KMS-11 (cell line): ENCODE results near the gene ZNF212.
"Not testable (repeated sequence)": the region's sequence is repeated elsewhere in the genome, so short reads cannot be mapped to it uniquely, and the experiment has no call there.

Experiments
- H2AFZ ChIP-seq: fragments of 200-600 bp; sonication (generic); 2 replicates; pipeline ENCODE4 v1.6.1; 2016; ENCODE audit warnings: antibody characterized with exemption, mixed run types, low read depth
- H3K27ac ChIP-seq: fragments of 200-600 bp; sonication (generic); 2 replicates; pipeline ENCODE4 v1.6.1; 2016; ENCODE audit warnings: mild to moderate bottlenecking, mixed run types
- H3K27me3 ChIP-seq: fragments of 200-600 bp; sonication (generic); 2 replicates; pipeline ENCODE4 v1.6.1; 2017; ENCODE audit warnings: mild to moderate bottlenecking, low read depth, mixed run types, moderate library complexity; ENCODE audit not compliant: insufficient read depth
- H3K36me3 ChIP-seq: fragments of 200-600 bp; sonication (generic); 2 replicates; pipeline ENCODE4 v1.6.1; 2017; ENCODE audit warnings: mild to moderate bottlenecking, mixed run types; ENCODE audit not compliant: insufficient read depth
- H3K4me1 ChIP-seq: fragments of 200-600 bp; sonication (generic); 2 replicates; pipeline ENCODE4 v1.6.1; 2016; ENCODE audit warnings: mild to moderate bottlenecking, low read depth, mixed run types; ENCODE audit not compliant: poor library complexity, severe bottlenecking
- H3K4me2 ChIP-seq: fragments of 200-600 bp; sonication (generic); 2 replicates; pipeline ENCODE4 v1.7.0; 2016; ENCODE audit warnings: mild to moderate bottlenecking, mixed run types
- H3K4me3 ChIP-seq: fragments of 200-600 bp; sonication (generic); IDR thresholded peaks from 2 replicates; pipeline ENCODE4 v1.6.1; 2017; ENCODE audit warnings: low read depth, low read length, mixed read lengths; ENCODE audit not compliant: insufficient read depth
- H3K79me2 ChIP-seq: fragments of 200-600 bp; sonication (generic); 2 replicates; pipeline ENCODE4 v1.6.1; 2016; ENCODE audit warnings: low read depth, mixed run types; ENCODE audit not compliant: insufficient read depth
- H3K9ac ChIP-seq: fragments of 200-600 bp; sonication (generic); 2 replicates; pipeline ENCODE4 v1.6.1; 2016; ENCODE audit warnings: mild to moderate bottlenecking, mixed run types
- H4K20me1 ChIP-seq: fragments of 200-600 bp; sonication (generic); 2 replicates; pipeline ENCODE4 v1.6.1; 2016; ENCODE audit warnings: mild to moderate bottlenecking, mixed run types; ENCODE audit not compliant: insufficient read depth
- TF ChIP-seq, protein P1 (sequence below): fragments of 200-600 bp; sonication (generic); conservative IDR thresholded peaks from 2 replicates; pipeline ENCODE4 v1.6.1; 2017; ENCODE audit warnings: low read depth, mild to moderate bottlenecking, antibody characterized with exemption, low read length, moderate library complexity, mixed read lengths

ZNF212 gene

DNA sequence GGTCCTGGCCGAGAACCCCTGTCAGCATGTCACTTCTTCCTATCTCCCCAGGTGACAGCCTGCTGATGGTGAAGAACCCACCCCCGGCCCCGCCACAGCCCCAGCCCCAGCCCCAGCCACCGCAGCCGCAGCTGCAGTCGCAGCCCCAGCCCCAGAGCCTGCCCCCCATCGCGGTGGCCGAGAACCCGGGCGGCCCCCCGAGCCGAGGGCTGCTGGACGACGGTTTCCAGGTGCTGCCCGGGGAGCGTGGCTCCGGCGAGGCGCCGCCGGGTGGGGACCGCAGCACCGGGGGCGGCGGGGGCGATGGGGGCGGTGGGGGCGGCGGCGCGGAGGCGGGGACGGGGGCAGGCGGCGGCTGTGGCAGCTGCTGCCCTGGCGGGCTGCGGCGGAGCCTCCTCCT lies 15.7 kb upstream of the ZNF212 start:
- H2AFZ ChIP-seq = no peak overlapping the region
- no peak overlapping the region for H3K9ac ChIP-seq
- no peak overlapping the region for H3K4me3 ChIP-seq

DNA sequence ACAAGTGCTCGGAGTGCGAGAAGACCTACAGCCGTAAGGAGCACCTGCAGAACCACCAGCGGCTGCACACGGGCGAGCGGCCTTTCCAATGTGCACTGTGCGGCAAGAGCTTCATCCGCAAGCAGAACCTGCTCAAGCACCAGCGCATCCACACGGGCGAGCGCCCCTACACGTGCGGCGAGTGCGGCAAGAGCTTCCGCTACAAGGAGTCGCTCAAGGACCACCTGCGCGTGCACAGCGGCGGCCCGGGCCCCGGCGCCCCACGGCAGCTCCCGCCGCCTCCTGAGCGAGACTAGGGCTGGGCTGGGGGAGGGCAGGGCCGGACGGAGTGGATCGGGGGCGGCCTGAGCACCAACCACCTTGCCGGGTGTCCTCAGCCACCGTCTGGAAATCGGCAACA lies 15.1 kb upstream of the ZNF212 start:
- TF ChIP-seq, protein P1, sequence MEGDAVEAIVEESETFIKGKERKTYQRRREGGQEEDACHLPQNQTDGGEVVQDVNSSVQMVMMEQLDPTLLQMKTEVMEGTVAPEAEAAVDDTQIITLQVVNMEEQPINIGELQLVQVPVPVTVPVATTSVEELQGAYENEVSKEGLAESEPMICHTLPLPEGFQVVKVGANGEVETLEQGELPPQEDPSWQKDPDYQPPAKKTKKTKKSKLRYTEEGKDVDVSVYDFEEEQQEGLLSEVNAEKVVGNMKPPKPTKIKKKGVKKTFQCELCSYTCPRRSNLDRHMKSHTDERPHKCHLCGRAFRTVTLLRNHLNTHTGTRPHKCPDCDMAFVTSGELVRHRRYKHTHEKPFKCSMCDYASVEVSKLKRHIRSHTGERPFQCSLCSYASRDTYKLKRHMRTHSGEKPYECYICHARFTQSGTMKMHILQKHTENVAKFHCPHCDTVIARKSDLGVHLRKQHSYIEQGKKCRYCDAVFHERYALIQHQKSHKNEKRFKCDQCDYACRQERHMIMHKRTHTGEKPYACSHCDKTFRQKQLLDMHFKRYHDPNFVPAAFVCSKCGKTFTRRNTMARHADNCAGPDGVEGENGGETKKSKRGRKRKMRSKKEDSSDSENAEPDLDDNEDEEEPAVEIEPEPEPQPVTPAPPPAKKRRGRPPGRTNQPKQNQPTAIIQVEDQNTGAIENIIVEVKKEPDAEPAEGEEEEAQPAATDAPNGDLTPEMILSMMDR = no peak
- Histone ChIP-seq H3K27ac (no peak overlapping the region), H2AFZ (no peak overlapping the region), H3K4me3 (no peak overlapping the region), H3K27me3 (no peaks in the 10 kb centered on the region), H3K36me3 (0 out of 2 replicates have a peak, but pooled peaks cover 5% of the 10 kb centered on the region), H3K4me1 (no peaks in the 10 kb centered on the region), H3K79me2 (no peaks in the 10 kb centered on the region), H4K20me1 (no peaks in the 10 kb centered on the region), H3K9ac (no peak overlapping the region), H3K4me2 (no peak overlapping the region)

More for the DNA sequence above, 15.7 kb upstream of the ZNF212 start:
- H3K4me2 ChIP-seq = no peak overlapping the region
- no peaks in the 10 kb centered on the region for H3K4me1 ChIP-seq
- H3K79me2 ChIP-seq = no peaks in the 10 kb centered on the region
- TF ChIP-seq, protein P1 = no peak
- H3K36me3 ChIP-seq = 0 out of 2 replicates have a peak, but pooled peaks cover 5% of the 10 kb centered on the region
- H3K27ac ChIP-seq = no peak overlapping the region
- no peaks in the 10 kb centered on the region for H4K20me1 ChIP-seq
- no peaks in the 10 kb centered on the region for H3K27me3 ChIP-seq

DNA sequence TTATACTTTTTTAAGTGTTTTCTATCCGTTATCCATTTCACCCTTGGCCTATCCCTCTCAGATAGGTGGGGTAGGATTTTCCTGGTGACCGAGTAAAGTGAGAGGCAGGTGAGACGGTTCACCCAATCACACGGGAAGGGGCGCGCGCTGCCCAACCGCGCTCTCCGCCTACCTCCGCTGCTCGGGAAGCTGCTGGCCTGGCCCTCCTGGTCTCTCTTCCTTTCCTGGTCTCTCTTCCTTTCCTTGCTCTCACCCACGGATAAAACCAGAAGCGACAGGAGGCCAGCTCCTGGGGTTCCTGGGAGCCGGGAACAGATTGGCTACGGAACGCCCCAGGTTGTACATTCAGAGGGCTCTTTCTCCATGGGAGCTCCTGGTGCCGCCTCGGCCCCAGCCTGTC lies 14.3 kb upstream of the ZNF212 start:
- H3K27me3 ChIP-seq = no peaks in the 10 kb centered on the region
- H3K36me3 ChIP-seq = 0 out of 2 replicates have a peak, but pooled peaks cover 5% of the 10 kb centered on the region
- no peaks in the 10 kb centered on the region for H3K4me1 ChIP-seq
- no peak overlapping the region for H3K27ac ChIP-seq
- H2AFZ ChIP-seq = no peak overlapping the region
- no peaks in the 10 kb centered on the region for H4K20me1 ChIP-seq
- TF ChIP-seq, protein P1 = no peak
- no peaks in the 10 kb centered on the region for H3K79me2 ChIP-seq
- no peak overlapping the region for H3K4me2 ChIP-seq
- no peak overlapping the region for H3K4me3 ChIP-seq
- H3K9ac ChIP-seq = no peak overlapping the region

DNA sequence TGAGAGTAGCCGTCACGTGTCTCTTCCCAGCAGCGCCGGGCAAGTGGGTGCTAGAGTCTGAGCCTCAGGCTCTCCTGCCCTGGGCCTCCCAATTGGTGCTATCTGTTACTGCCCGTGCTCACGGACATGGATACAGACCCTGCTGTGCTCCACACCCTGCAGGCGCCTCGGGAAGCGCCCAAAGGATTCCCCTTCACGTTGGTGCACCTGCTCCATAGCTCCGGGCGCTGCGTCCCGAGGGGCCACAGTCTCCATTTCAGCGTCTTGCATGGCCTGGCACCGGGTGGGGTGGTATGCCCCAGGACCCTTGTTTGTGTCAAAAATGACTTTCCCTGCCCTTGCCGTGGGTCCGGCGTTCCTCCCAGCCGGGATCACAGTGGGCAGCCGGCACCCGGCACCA lies 13.8 kb upstream of the ZNF212 start:
- Histone ChIP-seq H3K4me1 (no peaks in the 10 kb centered on the region), H3K4me3 (no peak overlapping the region), H3K27me3 (no peaks in the 10 kb centered on the region), H3K79me2 (no peaks in the 10 kb centered on the region), H2AFZ (no peak overlapping the region), H4K20me1 (no peaks in the 10 kb centered on the region), H3K36me3 (0 out of 2 replicates have a peak, but pooled peaks cover 5% of the 10 kb centered on the region), H3K9ac (no peak overlapping the region), H3K4me2 (no peak overlapping the region), H3K27ac (no peak overlapping the region)
- TF ChIP-seq, protein P1 = no peak

DNA sequence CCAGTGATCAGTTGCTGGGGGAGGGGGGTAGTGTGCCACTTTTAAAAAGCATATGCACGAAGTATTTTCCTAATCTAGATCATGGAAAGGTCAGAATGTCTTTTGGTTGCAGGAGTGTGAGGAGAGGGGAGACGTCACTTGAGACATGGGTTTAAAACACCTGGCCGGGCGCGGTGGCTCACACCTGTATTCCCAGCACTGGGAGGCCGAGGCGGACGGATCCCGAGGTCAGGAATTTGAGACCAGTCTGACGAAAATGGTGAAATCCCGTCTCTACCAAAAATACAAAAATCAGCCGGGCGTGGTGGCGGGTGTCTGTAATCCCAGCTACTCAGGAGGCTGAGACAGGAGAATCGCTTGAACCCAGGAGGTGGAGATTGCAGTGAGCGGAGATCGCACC lies 13.1 kb upstream of the ZNF212 start:
- not testable (repeated sequence) for H2AFZ ChIP-seq, H3K4me2 ChIP-seq, H3K36me3 ChIP-seq, H3K79me2 ChIP-seq, H3K27ac ChIP-seq, H3K27me3 ChIP-seq, H3K4me3 ChIP-seq, H3K9ac ChIP-seq, H4K20me1 ChIP-seq, H3K4me1 ChIP-seq
